Gastrocnemius medialis (tissue), 4 donors: ENCODE measurements around the gene FRAS1.

ENCODE experiments used
- POLR2A ChIP-seq, 2 donors: fragments of 450-650 bp; IDR thresholded peaks; one replicate each; pipeline ENCODE4 v1.6.1; 2017; ENCODE audit warnings: antibody characterized with exemption in 2 of 2, mild to moderate bottlenecking in 2 of 2, moderate library complexity in 2 of 2
- TF ChIP-seq, protein P1 (sequence below), 5 experiments: fragments of 450-650 bp in 3 of 5; fragments of 200-600 bp in 2 of 5; sonication (generic) in 2 of 5; IDR thresholded peaks in 4 of 5; conservative IDR thresholded peaks in 1 of 5; 1 replicate in 4 of 5; 2 replicates in 1 of 5; pipeline ENCODE4 v1.5.1; 2016 to 2019; ENCODE audit warnings: antibody characterized with exemption in 5 of 5, mild to moderate bottlenecking in 3 of 5, moderate library complexity in 3 of 5

DNA sequence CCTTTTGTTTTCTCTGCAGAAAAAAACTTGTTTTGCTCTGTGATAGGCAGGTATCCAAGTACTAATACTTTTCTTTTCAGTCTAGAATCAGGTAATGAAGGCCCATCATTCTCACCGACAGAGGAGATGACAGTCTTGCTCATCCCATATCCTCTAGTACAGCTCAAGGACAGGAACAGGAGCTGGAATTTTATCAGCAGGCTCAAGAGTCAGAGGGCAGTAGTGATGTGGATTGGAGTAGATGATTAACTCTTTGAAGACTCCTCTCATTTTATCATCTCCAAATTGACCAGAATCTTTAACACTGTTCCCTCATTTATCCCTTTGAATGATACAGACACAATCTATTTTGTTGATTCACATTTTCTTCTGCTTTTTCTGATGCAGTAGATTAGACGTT lies 162.7 kb downstream of the FRAS1 start:
- TF ChIP-seq, protein P1, sequence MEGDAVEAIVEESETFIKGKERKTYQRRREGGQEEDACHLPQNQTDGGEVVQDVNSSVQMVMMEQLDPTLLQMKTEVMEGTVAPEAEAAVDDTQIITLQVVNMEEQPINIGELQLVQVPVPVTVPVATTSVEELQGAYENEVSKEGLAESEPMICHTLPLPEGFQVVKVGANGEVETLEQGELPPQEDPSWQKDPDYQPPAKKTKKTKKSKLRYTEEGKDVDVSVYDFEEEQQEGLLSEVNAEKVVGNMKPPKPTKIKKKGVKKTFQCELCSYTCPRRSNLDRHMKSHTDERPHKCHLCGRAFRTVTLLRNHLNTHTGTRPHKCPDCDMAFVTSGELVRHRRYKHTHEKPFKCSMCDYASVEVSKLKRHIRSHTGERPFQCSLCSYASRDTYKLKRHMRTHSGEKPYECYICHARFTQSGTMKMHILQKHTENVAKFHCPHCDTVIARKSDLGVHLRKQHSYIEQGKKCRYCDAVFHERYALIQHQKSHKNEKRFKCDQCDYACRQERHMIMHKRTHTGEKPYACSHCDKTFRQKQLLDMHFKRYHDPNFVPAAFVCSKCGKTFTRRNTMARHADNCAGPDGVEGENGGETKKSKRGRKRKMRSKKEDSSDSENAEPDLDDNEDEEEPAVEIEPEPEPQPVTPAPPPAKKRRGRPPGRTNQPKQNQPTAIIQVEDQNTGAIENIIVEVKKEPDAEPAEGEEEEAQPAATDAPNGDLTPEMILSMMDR (IDR thresholded peaks at IDR 0.05 in 4 of 5, conservative IDR thresholded peaks at IDR 0.05 in 1 of 5), result no peak
- no peak for TF ChIP-seq POLR2A (IDR thresholded peaks at IDR 0.05)
